K562 (cell line): Measurements from ENCODE around the gene DNAJB13. TPM values are rescaled to one million over a fixed set of nuclear protein-coding genes. Genes with fewer than 3 reads are reported as not detected.

ENCODE experiments used
- ARHGAP35 ChIP-seq: fragments of 450-650 bp; IDR thresholded peaks from 2 replicates; pipeline ENCODE4 v1.6.1; 2018; ENCODE audit not compliant: partially characterized antibody
- CTBP1 ChIP-seq: fragments of 450-650 bp; IDR thresholded peaks from 2 replicates; pipeline ENCODE4 v1.6.1; 2016; ENCODE audit warnings: borderline replicate concordance
- ELF4 ChIP-seq: fragments of 450-650 bp; formaldehyde crosslinking; IDR thresholded peaks from 2 replicates; pipeline ENCODE4 v1.4.0; 2022; ENCODE audit warnings: missing genetic modification characterization
- L3MBTL2 ChIP-seq: fragments of 450-650 bp; IDR thresholded peaks from 2 replicates; pipeline ENCODE4 v1.6.1; 2016; ENCODE audit warnings: mild to moderate bottlenecking, moderate library complexity
- NFATC3 ChIP-seq: fragments of 450-650 bp; IDR thresholded peaks from 2 replicates; pipeline ENCODE4 v1.6.1; 2017; ENCODE audit warnings: mild to moderate bottlenecking
- NFIC ChIP-seq: fragments of 450-650 bp; IDR thresholded peaks from 2 replicates; pipeline ENCODE4 v1.6.1; 2017; ENCODE audit warnings: mild to moderate bottlenecking, inconsistent platforms
- SMC3 ChIP-seq: conservative IDR thresholded peaks from 2 replicates; pipeline ENCODE4 v1.6.1; 2011; ENCODE audit warnings: low read depth, low read length, improper control_type of control experiment; ENCODE audit not compliant: insufficient read depth
- SPI1 ChIP-seq: IDR thresholded peaks from 2 replicates; pipeline ENCODE4 v1.6.1; 2011; ENCODE audit warnings: low read depth, low read length, control low read depth, borderline replicate concordance
- TAL1 ChIP-seq: fragments of 450-650 bp; IDR thresholded peaks from 2 replicates; pipeline ENCODE4 v1.6.1; 2016; ENCODE audit warnings: mild to moderate bottlenecking
- ZNF561 ChIP-seq: fragments of 450-650 bp; formaldehyde crosslinking; conservative IDR thresholded peaks from 2 replicates; pipeline ENCODE4 v1.4.0; 2020; ENCODE audit warnings: mild to moderate bottlenecking, moderate library complexity
- polyA plus RNA-seq, 8 experiments: library from polyadenylated mRNA; depleted of rRNA in 4 of 8; stranded (reverse) in 5 of 8; unstranded in 3 of 8; fragments of >200 nt; fragmentation: Nextera tagmentation in 2 of 8; fragmentation: Illumina TruSeq in 1 of 8; extraction: Ambion mirVana in 2 of 8; extraction: Trizol in 1 of 8; gene quantifications; 2 replicates each; pipeline versions ENCODE4 v1.2.1 to v1.2.3, GENCODE V29; 2011 to 2014; ENCODE audit warnings: inconsistent platforms in 1 of 8, missing spikeins in 1 of 8
- total RNA-seq, 7 experiments: library from RNA; depleted of rRNA in 6 of 7; stranded (reverse); fragments of >200 nt in 6 of 7; fragmentation: Illumina TruSeq in 2 of 7; extraction: Trizol in 2 of 7; gene quantifications; 2 replicates each; pipeline versions ENCODE4 v1.2.1 to v1.2.3, GENCODE V29; 2011 to 2021; ENCODE audit warnings: low replicate concordance in 1 of 7
- TF ChIP-seq, protein P1 (sequence below): fragments of 450-650 bp; IDR thresholded peaks from 2 replicates; pipeline ENCODE4 v1.6.1; 2017; ENCODE audit warnings: antibody characterized with exemption, mild to moderate bottlenecking
- TF ChIP-seq, protein P2 (sequence below), 3 experiments: IDR thresholded peaks in 2 of 3; conservative IDR thresholded peaks in 1 of 3; 2 replicates each; pipeline ENCODE4 v1.5.1; 2011 to 2012; ENCODE audit warnings: low read length in 3 of 3, mild to moderate bottlenecking in 3 of 3, control low read depth in 2 of 3, improper control_type of control experiment in 1 of 3, inconsistent platforms in 1 of 3, low read depth in 1 of 3, mixed read lengths in 1 of 3, moderate library complexity in 1 of 3; ENCODE audit not compliant: insufficient read depth in 2 of 3
- TF ChIP-seq, protein P3 (sequence below): fragments of 450-650 bp; IDR thresholded peaks from 2 replicates; pipeline ENCODE4 v1.6.1; 2016; ENCODE audit warnings: borderline replicate concordance
- TF ChIP-seq, protein P4 (sequence below): sonication (generic); formaldehyde crosslinking; IDR thresholded peaks from 2 replicates; pipeline ENCODE4 v1.8.0; 2022; ENCODE audit warnings: missing genetic modification reagents, mild to moderate bottlenecking, moderate library complexity, borderline replicate concordance
- TF ChIP-seq, protein P5 (sequence below), 2 experiments: IDR thresholded peaks; 2 replicates each; pipeline ENCODE4 v1.6.1; 2011; ENCODE audit warnings: borderline replicate concordance in 1 of 2, control low read depth in 1 of 2, low read depth in 1 of 2, low read length in 1 of 2, mild to moderate bottlenecking in 1 of 2, mixed read lengths in 1 of 2, moderate library complexity in 1 of 2; ENCODE audit not compliant: insufficient read depth in 1 of 2, insufficient read length in 1 of 2, poor library complexity in 1 of 2, severe bottlenecking in 1 of 2; ENCODE audit errors: extremely low read depth in 1 of 2

The DNAJB13 gene
- total and polyA plus RNA-seq, 9 of the 15 experiments (the other 6 are each of a cell fraction or from before 2014, with no cell fraction given) = 0.14 TPM; not detected in 8

DNA sequence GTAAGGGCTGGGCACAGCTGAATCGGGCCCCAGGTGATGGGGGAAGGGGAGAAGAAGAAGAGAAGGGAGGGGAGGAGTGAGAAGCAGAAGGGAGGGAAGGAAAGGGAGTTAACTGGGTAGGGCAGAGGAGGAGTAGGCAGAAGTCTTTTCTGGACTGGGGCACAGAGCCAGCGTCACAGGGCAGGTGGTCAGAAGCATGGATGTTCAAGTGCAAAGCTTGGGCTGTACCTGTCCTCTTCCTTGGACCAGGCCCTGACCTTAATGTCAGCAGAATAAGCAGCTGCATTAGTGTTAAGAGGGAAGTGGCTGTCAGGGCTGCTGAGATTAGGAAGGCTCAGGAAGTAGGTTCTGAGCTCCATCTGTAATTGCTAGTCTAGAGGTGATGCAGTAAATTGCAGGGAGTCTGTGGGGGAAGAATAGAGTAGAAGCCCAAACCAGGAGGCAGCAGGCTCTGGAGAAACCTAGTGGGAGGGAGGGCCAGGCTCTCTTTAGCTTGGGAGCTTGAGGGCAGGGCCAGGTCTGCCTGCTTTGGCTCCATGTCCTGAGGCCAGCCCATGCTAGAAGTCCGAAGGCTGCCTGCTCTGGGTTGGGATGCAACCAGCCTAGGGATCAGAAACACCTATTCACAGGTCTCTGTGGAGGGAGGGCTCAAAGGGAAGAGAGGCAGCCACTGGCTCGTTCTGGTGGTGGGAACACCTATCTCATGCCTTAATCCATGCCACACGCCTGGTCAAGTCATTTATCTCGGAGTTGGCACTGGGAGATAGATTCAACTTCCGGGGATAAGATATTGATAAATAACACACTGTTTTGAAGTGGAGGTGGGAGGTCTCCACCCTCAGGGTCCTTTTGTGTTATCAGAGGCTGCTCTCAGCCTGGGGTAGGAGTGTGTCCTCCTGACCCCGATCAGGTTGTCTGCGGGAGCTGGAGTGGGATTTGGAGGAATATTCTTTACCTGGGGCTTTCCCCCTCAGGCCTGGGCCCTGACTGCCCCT, 59.8 kb downstream of the DNAJB13 start (continued):
- TF ChIP-seq, protein P1, sequence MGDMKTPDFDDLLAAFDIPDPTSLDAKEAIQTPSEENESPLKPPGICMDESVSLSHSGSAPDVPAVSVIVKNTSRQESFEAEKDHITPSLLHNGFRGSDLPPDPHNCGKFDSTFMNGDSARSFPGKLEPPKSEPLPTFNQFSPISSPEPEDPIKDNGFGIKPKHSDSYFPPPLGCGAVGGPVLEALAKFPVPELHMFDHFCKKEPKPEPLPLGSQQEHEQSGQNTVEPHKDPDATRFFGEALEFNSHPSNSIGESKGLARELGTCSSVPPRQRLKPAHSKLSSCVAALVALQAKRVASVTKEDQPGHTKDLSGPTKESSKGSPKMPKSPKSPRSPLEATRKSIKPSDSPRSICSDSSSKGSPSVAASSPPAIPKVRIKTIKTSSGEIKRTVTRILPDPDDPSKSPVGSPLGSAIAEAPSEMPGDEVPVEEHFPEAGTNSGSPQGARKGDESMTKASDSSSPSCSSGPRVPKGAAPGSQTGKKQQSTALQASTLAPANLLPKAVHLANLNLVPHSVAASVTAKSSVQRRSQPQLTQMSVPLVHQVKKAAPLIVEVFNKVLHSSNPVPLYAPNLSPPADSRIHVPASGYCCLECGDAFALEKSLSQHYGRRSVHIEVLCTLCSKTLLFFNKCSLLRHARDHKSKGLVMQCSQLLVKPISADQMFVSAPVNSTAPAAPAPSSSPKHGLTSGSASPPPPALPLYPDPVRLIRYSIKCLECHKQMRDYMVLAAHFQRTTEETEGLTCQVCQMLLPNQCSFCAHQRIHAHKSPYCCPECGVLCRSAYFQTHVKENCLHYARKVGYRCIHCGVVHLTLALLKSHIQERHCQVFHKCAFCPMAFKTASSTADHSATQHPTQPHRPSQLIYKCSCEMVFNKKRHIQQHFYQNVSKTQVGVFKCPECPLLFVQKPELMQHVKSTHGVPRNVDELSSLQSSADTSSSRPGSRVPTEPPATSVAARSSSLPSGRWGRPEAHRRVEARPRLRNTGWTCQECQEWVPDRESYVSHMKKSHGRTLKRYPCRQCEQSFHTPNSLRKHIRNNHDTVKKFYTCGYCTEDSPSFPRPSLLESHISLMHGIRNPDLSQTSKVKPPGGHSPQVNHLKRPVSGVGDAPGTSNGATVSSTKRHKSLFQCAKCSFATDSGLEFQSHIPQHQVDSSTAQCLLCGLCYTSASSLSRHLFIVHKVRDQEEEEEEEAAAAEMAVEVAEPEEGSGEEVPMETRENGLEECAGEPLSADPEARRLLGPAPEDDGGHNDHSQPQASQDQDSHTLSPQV = peak; percentile 44; the same call in 1 of the 2 replicates
- TF ChIP-seq TAL1 (peak; percentile 52; the same call in 1 of the 2 replicates), ELF4 (CRISPR knock-in tag) (0 out of 2 replicates have a peak, but pooled peaks have one; percentile 40), NFIC (peak; percentile 41; the same call in 1 of the 2 replicates), L3MBTL2 (peak; percentile 12; the same call in 1 of the 2 replicates), CTBP1 (peak; percentile 74), ZNF561 (CRISPR knock-in tag) (no peak), ARHGAP35 (peak; percentile 65), NFATC3 (no peak), SPI1 (peak; percentile 91), SMC3 (0 out of 2 replicates have a peak, but pooled peaks have one; percentile 6)
- TF ChIP-seq, protein P2, sequence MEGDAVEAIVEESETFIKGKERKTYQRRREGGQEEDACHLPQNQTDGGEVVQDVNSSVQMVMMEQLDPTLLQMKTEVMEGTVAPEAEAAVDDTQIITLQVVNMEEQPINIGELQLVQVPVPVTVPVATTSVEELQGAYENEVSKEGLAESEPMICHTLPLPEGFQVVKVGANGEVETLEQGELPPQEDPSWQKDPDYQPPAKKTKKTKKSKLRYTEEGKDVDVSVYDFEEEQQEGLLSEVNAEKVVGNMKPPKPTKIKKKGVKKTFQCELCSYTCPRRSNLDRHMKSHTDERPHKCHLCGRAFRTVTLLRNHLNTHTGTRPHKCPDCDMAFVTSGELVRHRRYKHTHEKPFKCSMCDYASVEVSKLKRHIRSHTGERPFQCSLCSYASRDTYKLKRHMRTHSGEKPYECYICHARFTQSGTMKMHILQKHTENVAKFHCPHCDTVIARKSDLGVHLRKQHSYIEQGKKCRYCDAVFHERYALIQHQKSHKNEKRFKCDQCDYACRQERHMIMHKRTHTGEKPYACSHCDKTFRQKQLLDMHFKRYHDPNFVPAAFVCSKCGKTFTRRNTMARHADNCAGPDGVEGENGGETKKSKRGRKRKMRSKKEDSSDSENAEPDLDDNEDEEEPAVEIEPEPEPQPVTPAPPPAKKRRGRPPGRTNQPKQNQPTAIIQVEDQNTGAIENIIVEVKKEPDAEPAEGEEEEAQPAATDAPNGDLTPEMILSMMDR (IDR thresholded peaks at IDR 0.05 in 2 of 3, conservative IDR thresholded peaks at IDR 0.05 in 1 of 3; ENCODE audit: insufficient read depth in 2 of 3, low read depth in 1 of 3, low read length in 3 of 3) = peak; percentile 2 to 13 (median 11); a peak in 1 of 6 replicates
- TF ChIP-seq, protein P3, sequence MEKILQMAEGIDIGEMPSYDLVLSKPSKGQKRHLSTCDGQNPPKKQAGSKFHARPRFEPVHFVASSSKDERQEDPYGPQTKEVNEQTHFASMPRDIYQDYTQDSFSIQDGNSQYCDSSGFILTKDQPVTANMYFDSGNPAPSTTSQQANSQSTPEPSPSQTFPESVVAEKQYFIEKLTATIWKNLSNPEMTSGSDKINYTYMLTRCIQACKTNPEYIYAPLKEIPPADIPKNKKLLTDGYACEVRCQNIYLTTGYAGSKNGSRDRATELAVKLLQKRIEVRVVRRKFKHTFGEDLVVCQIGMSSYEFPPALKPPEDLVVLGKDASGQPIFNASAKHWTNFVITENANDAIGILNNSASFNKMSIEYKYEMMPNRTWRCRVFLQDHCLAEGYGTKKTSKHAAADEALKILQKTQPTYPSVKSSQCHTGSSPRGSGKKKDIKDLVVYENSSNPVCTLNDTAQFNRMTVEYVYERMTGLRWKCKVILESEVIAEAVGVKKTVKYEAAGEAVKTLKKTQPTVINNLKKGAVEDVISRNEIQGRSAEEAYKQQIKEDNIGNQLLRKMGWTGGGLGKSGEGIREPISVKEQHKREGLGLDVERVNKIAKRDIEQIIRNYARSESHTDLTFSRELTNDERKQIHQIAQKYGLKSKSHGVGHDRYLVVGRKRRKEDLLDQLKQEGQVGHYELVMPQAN = peak; percentile 44; the same call in 1 of the 2 replicates
- TF ChIP-seq, protein P4, sequence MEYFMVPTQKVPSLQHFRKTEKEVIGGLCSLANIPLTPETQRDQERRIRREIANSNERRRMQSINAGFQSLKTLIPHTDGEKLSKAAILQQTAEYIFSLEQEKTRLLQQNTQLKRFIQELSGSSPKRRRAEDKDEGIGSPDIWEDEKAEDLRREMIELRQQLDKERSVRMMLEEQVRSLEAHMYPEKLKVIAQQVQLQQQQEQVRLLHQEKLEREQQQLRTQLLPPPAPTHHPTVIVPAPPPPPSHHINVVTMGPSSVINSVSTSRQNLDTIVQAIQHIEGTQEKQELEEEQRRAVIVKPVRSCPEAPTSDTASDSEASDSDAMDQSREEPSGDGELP = 0 out of 2 replicates have a peak, but pooled peaks have one; percentile 7
- TF ChIP-seq, protein P5, sequence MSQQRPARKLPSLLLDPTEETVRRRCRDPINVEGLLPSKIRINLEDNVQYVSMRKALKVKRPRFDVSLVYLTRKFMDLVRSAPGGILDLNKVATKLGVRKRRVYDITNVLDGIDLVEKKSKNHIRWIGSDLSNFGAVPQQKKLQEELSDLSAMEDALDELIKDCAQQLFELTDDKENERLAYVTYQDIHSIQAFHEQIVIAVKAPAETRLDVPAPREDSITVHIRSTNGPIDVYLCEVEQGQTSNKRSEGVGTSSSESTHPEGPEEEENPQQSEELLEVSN (IDR thresholded peaks at IDR 0.05; ENCODE audit: borderline replicate concordance in 1 of 2, extremely low read depth in 1 of 2, insufficient read depth in 1 of 2, insufficient read length in 1 of 2, low read depth in 1 of 2, low read length in 1 of 2, poor library complexity in 1 of 2, severe bottlenecking in 1 of 2) = peak in 1 of 2 experiments; percentile 7
